Immature natural killer cell (primary cell): ENCODE results near the gene RFX1. TPM values are rescaled to one million over a fixed set of nuclear protein-coding genes. Genes with fewer than 3 reads are reported as not detected.
"Not testable (repeated sequence)": the region's sequence is repeated elsewhere in the genome, so short reads cannot be mapped to it uniquely, and the experiment has no call there.

Experiments
- DNase-seq, 3 donors: peaks; one replicate each; pipeline ENCODE4 v3.0.0; 2022; ENCODE audit warnings: mixed read lengths in 1 of 3
- H3K27ac Mint-ChIP-seq, 6 donors: one replicate each; pipeline ENCODE4 v1.8.0; 2020; ENCODE audit warnings: mixed read lengths in 6 of 6, mild to moderate bottlenecking in 5 of 6, inconsistent platforms in 4 of 6, moderate library complexity in 3 of 6
- H3K27me3 Mint-ChIP-seq, 3 donors: one replicate each; pipeline ENCODE4 v1.8.0; 2020 to 2021; ENCODE audit warnings: low read depth in 3 of 3, mild to moderate bottlenecking in 3 of 3, mixed read lengths in 3 of 3, moderate library complexity in 3 of 3, inconsistent platforms in 1 of 3
- H3K36me3 Mint-ChIP-seq, 3 donors: one replicate each; pipeline ENCODE4 v1.8.0; 2020; ENCODE audit warnings: mixed read lengths in 3 of 3, inconsistent platforms in 2 of 3, mild to moderate bottlenecking in 2 of 3
- H3K4me1 Mint-ChIP-seq, 2 donors: one replicate each; pipeline ENCODE4 v1.8.0; 2020; ENCODE audit warnings: inconsistent platforms in 2 of 2, mild to moderate bottlenecking in 2 of 2, mixed read lengths in 2 of 2, moderate library complexity in 1 of 2
- H3K4me3 Mint-ChIP-seq, 5 donors: one replicate each; pipeline ENCODE4 v1.8.0; 2020; ENCODE audit warnings: mild to moderate bottlenecking in 5 of 5, mixed read lengths in 5 of 5, inconsistent platforms in 3 of 5, moderate library complexity in 3 of 5
- H3K9me3 Mint-ChIP-seq, 6 donors: one replicate each; pipeline ENCODE4 v1.8.0; 2020; ENCODE audit warnings: mild to moderate bottlenecking in 6 of 6, mixed read lengths in 6 of 6, inconsistent platforms in 4 of 6, moderate library complexity in 3 of 6
- polyA plus RNA-seq, 3 donors: library from polyadenylated mRNA; unstranded; fragments of 300-500 nt; fragmentation: Illumina TruSeq; gene quantifications; one replicate each; pipeline ENCODE4 v1.2.3, GENCODE V29; 2021

Gene RFX1
- polyA plus RNA-seq, 3 donors from 2014 or later: 0.21 to 1.5 (median 0.66) TPM

- not testable (repeated sequence) for DNase-seq, H3K27me3 Mint-ChIP-seq, H3K27ac Mint-ChIP-seq, H3K36me3 Mint-ChIP-seq, H3K9me3 Mint-ChIP-seq, H3K4me3 Mint-ChIP-seq
- peaks cover 8 to 12% of the 10 kb centered on the region in 2 donors for H3K4me1 Mint-ChIP-seq
Observed at GRCh38 chr19:14019739-14020138, 13.6 kb upstream of the RFX1 start.

DNA sequence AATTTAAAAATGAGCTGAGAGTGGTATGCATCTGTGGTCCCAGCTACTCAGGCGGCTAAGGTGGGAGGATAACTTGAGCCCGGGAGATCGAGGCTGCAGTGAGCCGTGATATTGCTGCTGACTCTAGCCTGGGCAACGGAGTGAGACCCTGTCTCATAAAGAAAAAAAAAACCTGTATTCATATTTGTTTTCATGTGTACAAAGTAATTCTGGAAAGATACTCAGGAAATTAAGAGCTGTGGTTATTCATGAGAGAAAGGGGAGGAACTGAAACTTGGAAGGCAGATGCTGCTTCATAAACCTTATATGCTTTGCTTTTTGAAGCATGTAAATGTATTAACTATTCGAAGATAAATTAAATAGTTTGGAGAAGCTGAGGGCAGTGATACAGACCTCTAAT is 13.0 kb upstream of the RFX1 start:
- Mint-ChIP-seq H3K4me3 (no peak overlapping the region), H3K36me3 (no peaks in the 10 kb centered on the region), H3K9me3 (no peaks in the 10 kb centered on the region), H3K27me3 (peaks cover 0 to 5% (median 4%) of the 10 kb centered on the region in 3 donors), H3K4me1 (peaks cover 12% of the 10 kb centered on the region in 2 donors), H3K27ac (no peak overlapping the region)
- no peak for DNase-seq

DNA sequence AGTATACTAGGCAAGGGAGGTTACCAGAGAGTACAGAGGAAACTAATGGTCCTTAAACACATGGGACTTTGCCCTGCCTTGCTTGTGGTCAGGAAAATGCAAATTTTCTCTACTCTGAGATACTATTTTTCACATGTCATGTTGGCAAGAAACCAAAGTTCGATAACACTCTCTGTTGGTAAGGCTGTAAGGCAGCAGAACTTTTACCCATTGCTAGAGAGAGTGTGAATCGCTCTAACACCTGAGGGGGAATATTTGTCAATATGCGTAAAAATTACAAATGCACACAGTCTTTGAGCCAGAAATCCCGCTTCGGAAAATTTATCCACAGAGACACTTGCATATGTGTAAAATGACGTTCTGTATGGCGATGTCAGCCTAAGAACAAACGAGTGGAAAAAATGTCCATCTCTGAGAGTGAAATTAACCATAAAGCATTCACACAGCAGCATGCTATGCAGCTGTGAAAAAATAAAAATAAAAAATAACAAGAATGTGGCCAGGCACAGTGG is 9.5 kb upstream of the RFX1 start:
- H3K36me3 Mint-ChIP-seq: no peaks in the 10 kb centered on the region
- peak overlapping the region; percentile 62 to 83 (median 80) for H3K27ac Mint-ChIP-seq
- peaks cover 0 to 4% (median 3%) of the 10 kb centered on the region in 3 donors for H3K27me3 Mint-ChIP-seq
- H3K4me3 Mint-ChIP-seq: peak overlapping the region in 4 of 5 donors; percentile 6 to 63 (median 26)
- no peaks in the 10 kb centered on the region for H3K9me3 Mint-ChIP-seq
- peak; percentile 27 to 40 (median 29) for DNase-seq
- H3K4me1 Mint-ChIP-seq: peaks cover 7 to 12% of the 10 kb centered on the region in 2 donors

DNA sequence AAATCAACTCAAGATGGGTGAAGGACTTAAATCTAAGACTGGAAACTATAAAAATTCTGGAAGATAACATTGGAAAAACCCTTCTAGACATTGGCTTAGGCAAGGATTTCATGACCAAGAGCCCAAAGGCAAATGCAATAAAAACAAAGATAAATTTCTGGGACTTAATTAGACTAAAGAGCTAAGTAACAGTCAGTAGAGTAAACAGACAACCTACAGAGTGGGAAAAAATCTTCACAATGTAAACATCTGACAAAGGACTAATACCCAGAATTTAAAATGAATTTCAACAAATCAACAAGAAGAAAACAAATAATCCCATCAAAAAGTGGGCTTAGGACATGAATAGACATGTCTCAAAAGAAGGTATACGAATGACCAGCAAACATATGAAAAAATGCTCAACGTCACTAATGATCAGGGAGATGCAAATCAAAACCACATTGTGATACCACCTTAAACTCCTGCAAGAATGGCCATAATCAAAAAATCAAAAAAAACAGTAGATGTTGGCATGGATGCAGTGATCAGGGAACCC is 6.3 kb upstream of the RFX1 start:
- Mint-ChIP-seq H3K27ac (no peak overlapping the region), H3K27me3 (peaks cover 6 to 9% (median 7%) of the 10 kb centered on the region in 3 donors), H3K4me3 (no peak overlapping the region), H3K9me3 (no peaks in the 10 kb centered on the region), H3K36me3 (no peaks in the 10 kb centered on the region), H3K4me1 (peaks cover 7 to 10% of the 10 kb centered on the region in 2 donors)
- no peak for DNase-seq

GRCh38 chr19:14006766-14007562 is 844 bp upstream of the RFX1 start:
- H3K4me3 Mint-ChIP-seq: peak overlapping the region; percentile 94 to 98 (median 97)
- H3K36me3 Mint-ChIP-seq: no peaks in the 10 kb centered on the region
- H3K4me1 Mint-ChIP-seq: peaks cover 32 to 35% of the 10 kb centered on the region in 2 donors
- peaks cover 19 to 39% (median 22%) of the 10 kb centered on the region in 3 donors for H3K27me3 Mint-ChIP-seq
- H3K27ac Mint-ChIP-seq: peak overlapping the region; percentile 99 to 100 (median 100)
- no peak for DNase-seq
- no peaks in the 10 kb centered on the region for H3K9me3 Mint-ChIP-seq

DNA sequence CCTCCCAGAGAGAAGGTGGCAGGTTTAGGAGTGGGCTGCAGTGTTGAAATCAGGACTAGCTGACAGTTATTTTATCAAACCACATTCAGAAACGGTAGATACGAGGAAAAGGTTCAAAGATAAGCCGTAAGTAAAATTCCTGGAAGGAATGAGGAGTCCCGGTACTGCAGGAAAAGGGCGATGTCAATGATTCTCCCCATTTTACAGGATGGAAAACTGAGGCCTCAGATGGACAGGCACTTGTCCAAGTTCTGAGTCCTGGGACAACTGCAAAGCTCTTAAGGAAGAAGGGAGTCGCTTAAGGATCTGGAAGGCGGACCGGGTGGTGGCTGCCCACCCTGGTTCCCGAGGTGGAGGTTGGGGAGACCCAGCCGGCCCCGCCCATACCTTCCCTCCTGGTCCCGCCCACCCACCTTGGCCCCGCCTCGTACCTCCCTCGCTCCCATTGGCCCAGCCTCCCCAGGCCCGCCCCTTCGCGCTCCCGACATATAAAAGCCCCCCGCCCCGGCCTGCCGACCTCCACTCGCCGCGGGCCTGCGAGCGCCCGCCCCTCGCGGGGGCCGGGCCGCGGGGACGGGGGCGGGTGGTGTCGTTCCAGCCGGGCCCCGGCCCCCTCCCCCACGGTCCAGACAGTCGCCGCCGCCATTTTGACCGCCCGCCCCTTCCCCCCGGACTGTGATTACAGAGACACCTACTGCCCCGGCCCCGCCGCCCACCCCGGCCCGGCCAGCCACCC is 603 bp downstream of the RFX1 start:
- Mint-ChIP-seq H3K9me3 (no peaks in the 10 kb centered on the region), H3K4me3 (peak overlapping the region; percentile 78 to 98 (median 96)), H3K36me3 (no peaks in the 10 kb centered on the region), H3K27ac (peak overlapping the region; percentile 93 to 100 (median 98)), H3K4me1 (peaks cover 39 to 42% of the 10 kb centered on the region in 2 donors), H3K27me3 (peaks cover 19 to 39% (median 27%) of the 10 kb centered on the region in 3 donors)
- peak; percentile 90 to 92 (median 92) for DNase-seq

- H3K9me3 Mint-ChIP-seq: no peaks in the 10 kb centered on the region
- no peaks in the 10 kb centered on the region for H3K36me3 Mint-ChIP-seq
- peak overlapping the region; percentile 75 to 97 (median 80) for H3K4me3 Mint-ChIP-seq
- H3K27me3 Mint-ChIP-seq: peaks cover 19 to 39% (median 27%) of the 10 kb centered on the region in 3 donors
- peaks cover 39 to 45% of the 10 kb centered on the region in 2 donors for H3K4me1 Mint-ChIP-seq
- DNase-seq: no peak
- peak overlapping the region; percentile 91 to 100 (median 97) for H3K27ac Mint-ChIP-seq
Observed at GRCh38 chr19:14004619-14005348, 1.3 kb downstream of the RFX1 start.

DNA sequence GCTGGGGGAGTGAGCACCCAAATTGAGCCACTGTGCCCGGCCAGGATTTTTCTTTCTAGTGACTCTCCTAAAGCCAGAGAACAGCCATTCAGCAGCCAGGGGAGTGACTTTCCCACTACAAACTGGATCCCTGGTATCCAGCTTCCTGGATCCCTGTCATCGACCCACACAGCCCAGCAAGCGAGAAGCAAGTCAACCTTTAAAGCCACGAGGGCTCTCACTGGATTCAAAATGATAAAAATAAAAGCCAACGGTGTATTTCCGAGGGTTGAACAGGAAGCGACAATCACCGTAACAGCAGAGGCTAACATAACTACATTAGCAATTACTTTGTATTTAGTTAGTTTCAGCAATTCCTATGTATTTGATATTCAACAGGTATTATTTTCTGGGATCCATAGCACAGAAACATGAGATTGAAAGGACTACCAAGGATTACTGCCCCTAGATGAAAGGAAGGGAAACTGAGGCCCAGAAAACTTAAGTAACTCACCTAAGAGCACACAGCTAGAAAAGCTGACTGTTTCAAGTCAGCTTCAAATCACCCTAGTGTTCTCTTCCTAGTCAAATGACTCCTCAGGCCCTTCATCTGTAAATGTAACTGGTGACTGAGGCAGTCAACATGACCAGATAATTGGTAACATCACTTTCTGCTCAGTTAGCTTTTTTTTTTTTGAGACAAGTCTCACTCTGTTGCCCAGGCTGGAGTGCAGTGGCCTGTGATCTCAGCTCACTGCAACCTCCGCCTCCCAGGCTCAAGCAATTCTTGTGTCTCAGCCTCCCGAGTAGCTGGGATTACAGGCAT is 2.7 kb downstream of the RFX1 start:
- peaks cover 19 to 37% (median 27%) of the 10 kb centered on the region in 3 donors for H3K27me3 Mint-ChIP-seq
- peaks cover 0 to 4% (median 0%) of the 10 kb centered on the region in 3 donors for H3K36me3 Mint-ChIP-seq
- peak overlapping the region; percentile 91 to 98 (median 96) for H3K27ac Mint-ChIP-seq
- H3K4me1 Mint-ChIP-seq: peaks cover 39 to 45% of the 10 kb centered on the region in 2 donors
- no peaks in the 10 kb centered on the region for H3K9me3 Mint-ChIP-seq
- peak overlapping the region; percentile 59 to 80 (median 65) for H3K4me3 Mint-ChIP-seq
- DNase-seq: peak in 1 of 3 donors; percentile 22

GRCh38 chr19:14002571-14003250 is 3.4 kb downstream of the RFX1 start:
- H3K27me3 Mint-ChIP-seq: peaks cover 17 to 32% (median 21%) of the 10 kb centered on the region in 3 donors
- peak; percentile 54 to 64 (median 57) for DNase-seq
- peaks cover 0 to 4% (median 0%) of the 10 kb centered on the region in 3 donors for H3K36me3 Mint-ChIP-seq
- peaks cover 39 to 45% of the 10 kb centered on the region in 2 donors for H3K4me1 Mint-ChIP-seq
- H3K4me3 Mint-ChIP-seq: peak overlapping the region; percentile 59 to 80 (median 70)
- peak overlapping the region; percentile 91 to 98 (median 96) for H3K27ac Mint-ChIP-seq
- H3K9me3 Mint-ChIP-seq: no peaks in the 10 kb centered on the region

DNA sequence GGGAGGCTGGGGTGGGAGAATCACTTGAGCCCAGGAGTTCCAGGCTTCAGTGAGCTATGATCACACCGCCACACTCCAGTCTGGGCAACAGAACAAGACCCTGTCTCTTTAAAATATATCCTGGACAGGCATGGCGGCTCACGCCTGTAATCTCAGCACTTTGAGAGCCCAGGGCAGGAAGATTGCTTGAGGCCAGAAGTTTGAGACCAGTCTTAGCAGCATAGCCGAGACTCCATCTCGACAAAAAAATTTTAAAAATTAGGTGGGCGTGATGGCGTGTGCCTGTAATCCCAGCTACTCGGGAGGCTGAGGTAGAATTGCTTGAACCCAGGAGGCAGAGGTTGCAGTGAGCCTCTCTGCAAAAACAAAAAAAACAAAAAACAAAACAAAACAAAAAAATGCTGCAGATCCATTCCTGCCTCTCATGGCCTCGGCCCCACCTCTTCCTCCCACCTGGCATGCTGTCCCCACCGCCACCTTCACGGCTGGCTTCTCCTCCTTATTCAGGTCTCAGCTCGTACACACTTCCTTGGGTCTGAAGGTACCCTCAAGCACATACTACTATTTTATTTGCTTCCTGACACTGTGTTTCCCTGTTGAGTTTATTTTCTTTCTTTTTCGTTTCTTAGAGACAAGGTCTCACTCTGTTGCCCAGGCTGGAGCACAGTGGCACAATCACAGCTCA is 5.3 kb downstream of the RFX1 start:
- no peak for DNase-seq
- peaks cover 8 to 18% (median 13%) of the 10 kb centered on the region in 3 donors for H3K27me3 Mint-ChIP-seq
- peaks cover 39% of the 10 kb centered on the region in 2 donors for H3K4me1 Mint-ChIP-seq
- no peaks in the 10 kb centered on the region for H3K9me3 Mint-ChIP-seq
- H3K36me3 Mint-ChIP-seq: peaks cover 0 to 4% (median 0%) of the 10 kb centered on the region in 3 donors
- peak overlapping the region; percentile 91 to 98 (median 96) for H3K27ac Mint-ChIP-seq
- peak overlapping the region in 1 of 5 donors; percentile 46 for H3K4me3 Mint-ChIP-seq

DNA sequence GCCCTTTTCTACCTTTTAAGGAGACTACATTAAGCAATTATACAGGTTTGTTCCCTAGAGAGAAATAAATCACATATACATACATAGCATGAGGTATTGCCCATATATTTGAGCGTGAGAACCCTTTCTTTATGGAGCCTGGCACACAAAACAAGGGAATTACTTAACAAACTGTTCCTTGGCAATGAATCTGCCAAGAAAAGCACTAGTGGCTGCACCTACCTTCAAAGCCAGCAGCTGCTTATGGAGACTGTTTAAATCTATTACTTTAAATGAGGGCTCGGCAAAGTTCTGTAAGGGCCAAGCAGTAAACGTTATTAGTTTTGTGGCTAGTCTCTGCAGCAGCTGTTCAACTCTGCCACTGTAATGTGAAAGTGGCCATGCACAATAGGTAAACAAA is 7.0 kb downstream of the RFX1 start:
- Mint-ChIP-seq H3K4me1 (peaks cover 25 to 28% of the 10 kb centered on the region in 2 donors), H3K4me3 (no peak overlapping the region), H3K27me3 (peaks cover 0 to 6% (median 5%) of the 10 kb centered on the region in 3 donors), H3K36me3 (peaks cover 0 to 4% (median 0%) of the 10 kb centered on the region in 3 donors), H3K9me3 (no peaks in the 10 kb centered on the region), H3K27ac (peak overlapping the region in 4 of 6 donors; percentile 31 to 65 (median 50))
- DNase-seq: no peak
